ENCODE results near the gene STPG1.

Gene STPG1

GRCh38 chr1:24329797-24330543, 83.6 kb downstream of the STPG1 start:
- Histone ChIP-seq H3F3A (ENCODE audit: insufficient read depth, low read length) (no peaks in the 10 kb centered on the region), H3K27ac (ENCODE audit: low read length) (no peak overlapping the region), H3K79me2 (ENCODE audit: low read length) (peaks cover 81% of the 10 kb centered on the region), H3K9ac (ENCODE audit: low read length) (no peak overlapping the region), H3K4me2 (ENCODE audit: low read depth, low read length) (no peak overlapping the region), H4K20me1 (ENCODE audit: insufficient read depth, low read length) (peaks cover 5% of the 10 kb centered on the region; the same call in 1 of the 2 replicates), H3K36me3 (replicated peaks; ENCODE audit: insufficient read depth, low read length) (peaks cover 7% of the 10 kb centered on the region), H3K4me1 (ENCODE audit: low read length) (peaks cover 6% of the 10 kb centered on the region), H3K4me3 (ENCODE audit: low read length) (no peak overlapping the region), H3K27me3 (replicated peaks; ENCODE audit: insufficient read depth, low read length) (no peaks in the 10 kb centered on the region), H3K9me2 (replicated peaks; ENCODE audit: insufficient read depth, low read length) (no peaks in the 10 kb centered on the region), H3K9me3 (replicated peaks; ENCODE audit: insufficient read depth, low read length) (no peaks in the 10 kb centered on the region), H2AFZ (ENCODE audit: low read length) (no peak overlapping the region)
- TF ChIP-seq EZH2phosphoT487 (IDR thresholded peaks at IDR 0.05; ENCODE audit: low read length), result no peak
- DNase-seq, result no peak

- no peak for DNase-seq
- H3K4me2 ChIP-seq (ENCODE audit: low read depth, low read length), result no peak overlapping the region
- no peak overlapping the region for H3K27ac ChIP-seq (ENCODE audit: low read length)
- no peak overlapping the region for H2AFZ ChIP-seq (ENCODE audit: low read length)
- H3K36me3 ChIP-seq (replicated peaks; ENCODE audit: insufficient read depth, low read length), result peaks cover 7% of the 10 kb centered on the region
- TF ChIP-seq EZH2 (optimal IDR thresholded peaks at IDR 0.05; ENCODE audit: low read depth, low read length) (no peak), EZH2phosphoT487 (IDR thresholded peaks at IDR 0.05; ENCODE audit: low read length) (no peak), CTCF (IDR thresholded peaks at IDR 0.05; ENCODE audit: low read length) (no peak)
- peaks cover 87% of the 10 kb centered on the region for H3K79me2 ChIP-seq (ENCODE audit: low read length)
- no peak overlapping the region for H3K9ac ChIP-seq (ENCODE audit: low read length)
- H3K4me1 ChIP-seq (ENCODE audit: low read length), result peaks cover 13% of the 10 kb centered on the region
- peaks cover 5% of the 10 kb centered on the region; the same call in 1 of the 2 replicates for H4K20me1 ChIP-seq (ENCODE audit: insufficient read depth, low read length)
- no peaks in the 10 kb centered on the region for H3K9me2 ChIP-seq (replicated peaks; ENCODE audit: insufficient read depth, low read length)
- H3K9me3 ChIP-seq (replicated peaks; ENCODE audit: insufficient read depth, low read length), result no peaks in the 10 kb centered on the region
- H3K27me3 ChIP-seq (replicated peaks; ENCODE audit: insufficient read depth, low read length), result no peaks in the 10 kb centered on the region
- no peak overlapping the region for H3K4me3 ChIP-seq (ENCODE audit: low read length)
- H3F3A ChIP-seq (ENCODE audit: insufficient read depth, low read length), result no peaks in the 10 kb centered on the region
These were observed 84.3 kb downstream of the STPG1 start for GRCh38 chr1:24329331-24329730.

- no peaks in the 10 kb centered on the region for H3K9me3 ChIP-seq (replicated peaks; ENCODE audit: insufficient read depth, low read length)
- peaks cover 3% of the 10 kb centered on the region for H3K36me3 ChIP-seq (replicated peaks; ENCODE audit: insufficient read depth, low read length)
- H4K20me1 ChIP-seq (ENCODE audit: insufficient read depth, low read length), result peaks cover 5% of the 10 kb centered on the region; the same call in 1 of the 2 replicates
- peaks cover 27% of the 10 kb centered on the region for H3K4me1 ChIP-seq (ENCODE audit: low read length)
- H3K9me2 ChIP-seq (replicated peaks; ENCODE audit: insufficient read depth, low read length), result no peaks in the 10 kb centered on the region
- no peak for TF ChIP-seq EZH2 (optimal IDR thresholded peaks at IDR 0.05; ENCODE audit: low read depth, low read length)
- no peak for TF ChIP-seq EZH2phosphoT487 (IDR thresholded peaks at IDR 0.05; ENCODE audit: low read length)
- no peak for TF ChIP-seq CTCF (IDR thresholded peaks at IDR 0.05; ENCODE audit: low read length)
- H2AFZ ChIP-seq (ENCODE audit: low read length), result no peak overlapping the region
- no peak overlapping the region for H3K9ac ChIP-seq (ENCODE audit: low read length)
- peaks cover 8% of the 10 kb centered on the region for H3F3A ChIP-seq (ENCODE audit: insufficient read depth, low read length)
- H3K4me3 ChIP-seq (ENCODE audit: low read length), result no peak overlapping the region
- no peak overlapping the region for H3K27ac ChIP-seq (ENCODE audit: low read length)
- peaks cover 98% of the 10 kb centered on the region for H3K79me2 ChIP-seq (ENCODE audit: low read length)
- H3K4me2 ChIP-seq (ENCODE audit: low read depth, low read length), result no peak overlapping the region
- no peaks in the 10 kb centered on the region for H3K27me3 ChIP-seq (replicated peaks; ENCODE audit: insufficient read depth, low read length)
- no peak for DNase-seq
These were observed 85.7 kb downstream of the STPG1 start for GRCh38 chr1:24327891-24328290.

GRCh38 chr1:24327486-24327885, 86.1 kb downstream of the STPG1 start:
- no peak overlapping the region for H3K4me2 ChIP-seq (ENCODE audit: low read depth, low read length)
- no peaks in the 10 kb centered on the region for H3K27me3 ChIP-seq (replicated peaks; ENCODE audit: insufficient read depth, low read length)
- H3K79me2 ChIP-seq (ENCODE audit: low read length), result peaks cover 98% of the 10 kb centered on the region
- H3K9me2 ChIP-seq (replicated peaks; ENCODE audit: insufficient read depth, low read length), result no peaks in the 10 kb centered on the region
- peaks cover 12% of the 10 kb centered on the region for H3F3A ChIP-seq (ENCODE audit: insufficient read depth, low read length)
- no peak overlapping the region for H3K27ac ChIP-seq (ENCODE audit: low read length)
- H2AFZ ChIP-seq (ENCODE audit: low read length), result no peak overlapping the region
- H3K9ac ChIP-seq (ENCODE audit: low read length), result no peak overlapping the region
- no peak for DNase-seq
- peaks cover 5% of the 10 kb centered on the region; the same call in 1 of the 2 replicates for H4K20me1 ChIP-seq (ENCODE audit: insufficient read depth, low read length)
- H3K9me3 ChIP-seq (replicated peaks; ENCODE audit: insufficient read depth, low read length), result no peaks in the 10 kb centered on the region
- no peak for TF ChIP-seq EZH2 (optimal IDR thresholded peaks at IDR 0.05; ENCODE audit: low read depth, low read length)
- no peak for TF ChIP-seq EZH2phosphoT487 (IDR thresholded peaks at IDR 0.05; ENCODE audit: low read length)
- no peak for TF ChIP-seq CTCF (IDR thresholded peaks at IDR 0.05; ENCODE audit: low read length)
- no peak overlapping the region for H3K4me3 ChIP-seq (ENCODE audit: low read length)
- H3K36me3 ChIP-seq (replicated peaks; ENCODE audit: insufficient read depth, low read length), result no peaks in the 10 kb centered on the region
- H3K4me1 ChIP-seq (ENCODE audit: low read length), result peaks cover 30% of the 10 kb centered on the region
